Neural cell (in vitro differentiated cells): Measurements from ENCODE around the gene SEPHS1.
"Not testable (repeated sequence)": the region's sequence is repeated elsewhere in the genome, so short reads cannot be mapped to it uniquely, and the experiment has no call there.

Experiments used
- CTCF ChIP-seq: fragments of 450-650 bp; IDR thresholded peaks from 2 replicates; pipeline ENCODE4 v1.5.1; 2014; ENCODE audit warnings: antibody characterized with exemption, mild to moderate bottlenecking, moderate library complexity; ENCODE audit not compliant: poor library complexity, severe bottlenecking
- EP300 ChIP-seq: fragments of 450-650 bp; conservative IDR thresholded peaks from 2 replicates; pipeline ENCODE4 v1.6.1; 2014; ENCODE audit warnings: antibody characterized with exemption, mild to moderate bottlenecking, moderate library complexity; ENCODE audit not compliant: poor library complexity, severe bottlenecking
- EZH2 ChIP-seq: fragments of 200-600, 300-800 bp; shearing (Covaris generic), sonication (generic); IDR thresholded peaks from 2 replicates; pipeline ENCODE4 v1.6.1; 2014; ENCODE audit warnings: antibody characterized with exemption, low read length, borderline replicate concordance, mild to moderate bottlenecking; ENCODE audit not compliant: insufficient read depth, poor library complexity, severe bottlenecking
- MXI1 ChIP-seq: fragments of 450-650 bp; conservative IDR thresholded peaks from 2 replicates; pipeline ENCODE4 v1.6.1; 2014; ENCODE audit warnings: antibody characterized with exemption, mild to moderate bottlenecking; ENCODE audit not compliant: poor library complexity, severe bottlenecking
- POLR2AphosphoS5 ChIP-seq: IDR thresholded peaks from 2 replicates; pipeline ENCODE4 v1.6.1; 2012
- RAD21 ChIP-seq: fragments of 450-650 bp; conservative IDR thresholded peaks from 2 replicates; pipeline ENCODE4 v1.6.1; 2014; ENCODE audit warnings: antibody characterized with exemption, mild to moderate bottlenecking, moderate library complexity
- REST ChIP-seq: IDR thresholded peaks from 2 replicates; pipeline ENCODE4 v1.6.1; 2012; ENCODE audit warnings: borderline replicate concordance
- SMC3 ChIP-seq: fragments of 450-650 bp; conservative IDR thresholded peaks from 2 replicates; pipeline ENCODE4 v1.6.1; 2014; ENCODE audit warnings: antibody characterized with exemption, mild to moderate bottlenecking, moderate library complexity; ENCODE audit not compliant: poor library complexity
- TAF1 ChIP-seq: IDR thresholded peaks from 2 replicates; pipeline ENCODE4 v1.6.1; 2012; ENCODE audit warnings: low read depth

GRCh38 chr10:13379061-13379460 lies 31.0 kb upstream of the SEPHS1 start:
- TF ChIP-seq CTCF, EZH2, MXI1, POLR2AphosphoS5, REST, EP300, SMC3, TAF1, RAD21: not testable (repeated sequence)
